Measurements from ENCODE around the gene PTPRA.
A peak's percentile ranks its signal among the peaks of the same experiment; 100 is the strongest.
"Not testable (repeated sequence)": the region's sequence is repeated elsewhere in the genome, so short reads cannot be mapped to it uniquely, and the experiment has no call there.

The PTPRA gene

GRCh38 chr20:2891343-2891742 is 18.1 kb downstream of the PTPRA start:
- no peak for DNase-seq (ENCODE audit: low read depth)
- Histone ChIP-seq H3K4me1 (ENCODE audit: control insufficient read depth, insufficient read depth, low read length) (peaks cover 14% of the 10 kb centered on the region), H3K27me3 (replicated peaks; ENCODE audit: control insufficient read depth, insufficient read depth, low read length) (no peaks in the 10 kb centered on the region), H3K4me3 (ENCODE audit: low read length) (no peak overlapping the region), H3K36me3 (ENCODE audit: control insufficient read depth, insufficient read depth, low read length, severe bottlenecking) (no peaks in the 10 kb centered on the region), H3K9me3 (ENCODE audit: control insufficient read depth, low read length) (no peaks in the 10 kb centered on the region), H3K9ac (ENCODE audit: low read length) (no peak overlapping the region)

- no peak overlapping the region for H3K9ac ChIP-seq (ENCODE audit: low read length)
- no peaks in the 10 kb centered on the region for H3K36me3 ChIP-seq (ENCODE audit: control insufficient read depth, insufficient read depth, low read length, severe bottlenecking)
- peaks cover 14% of the 10 kb centered on the region for H3K4me1 ChIP-seq (ENCODE audit: control insufficient read depth, insufficient read depth, low read length)
- H3K4me3 ChIP-seq (ENCODE audit: low read length), result no peak overlapping the region
- H3K27me3 ChIP-seq (replicated peaks; ENCODE audit: control insufficient read depth, insufficient read depth, low read length), result no peaks in the 10 kb centered on the region
- H3K9me3 ChIP-seq (ENCODE audit: control insufficient read depth, low read length), result no peaks in the 10 kb centered on the region
- DNase-seq (ENCODE audit: low read depth), result no peak
Observed at GRCh38 chr20:2892376-2892775, 19.1 kb downstream of the PTPRA start.

GRCh38 chr20:2894221-2894620 is 20.9 kb downstream of the PTPRA start:
- H3K27me3 ChIP-seq (replicated peaks; ENCODE audit: control insufficient read depth, insufficient read depth, low read length), result no peaks in the 10 kb centered on the region
- H3K9ac ChIP-seq (ENCODE audit: low read length), result no peak overlapping the region
- H3K36me3 ChIP-seq (ENCODE audit: control insufficient read depth, insufficient read depth, low read length, severe bottlenecking), result no peaks in the 10 kb centered on the region
- no peak overlapping the region for H3K4me3 ChIP-seq (ENCODE audit: low read length)
- H3K4me1 ChIP-seq (ENCODE audit: control insufficient read depth, insufficient read depth, low read length), result peaks cover 9% of the 10 kb centered on the region
- DNase-seq (ENCODE audit: low read depth), result no peak
- no peaks in the 10 kb centered on the region for H3K9me3 ChIP-seq (ENCODE audit: control insufficient read depth, low read length)

- not testable (repeated sequence) for H3K4me3 ChIP-seq (ENCODE audit: low read length); H3K4me1 ChIP-seq (ENCODE audit: control insufficient read depth, insufficient read depth, low read length); H3K27me3 ChIP-seq (replicated peaks; ENCODE audit: control insufficient read depth, insufficient read depth, low read length); DNase-seq (ENCODE audit: low read depth); H3K9ac ChIP-seq (ENCODE audit: low read length); H3K9me3 ChIP-seq (ENCODE audit: control insufficient read depth, low read length); H3K36me3 ChIP-seq (ENCODE audit: control insufficient read depth, insufficient read depth, low read length, severe bottlenecking)
Observed at GRCh38 chr20:2895154-2895553, 21.9 kb downstream of the PTPRA start.

- no peak for DNase-seq (ENCODE audit: low read depth)
- Histone ChIP-seq H3K9ac (ENCODE audit: low read length) (no peak overlapping the region), H3K9me3 (ENCODE audit: control insufficient read depth, low read length) (no peaks in the 10 kb centered on the region), H3K4me3 (ENCODE audit: low read length) (no peak overlapping the region), H3K27me3 (replicated peaks; ENCODE audit: control insufficient read depth, insufficient read depth, low read length) (no peaks in the 10 kb centered on the region), H3K36me3 (ENCODE audit: control insufficient read depth, insufficient read depth, low read length, severe bottlenecking) (no peaks in the 10 kb centered on the region), H3K4me1 (ENCODE audit: control insufficient read depth, insufficient read depth, low read length) (no peaks in the 10 kb centered on the region)
Observed at GRCh38 chr20:2899243-2899642, 26.0 kb downstream of the PTPRA start.

- no peak overlapping the region for H3K4me3 ChIP-seq (ENCODE audit: low read length)
- no peaks in the 10 kb centered on the region for H3K4me1 ChIP-seq (ENCODE audit: control insufficient read depth, insufficient read depth, low read length)
- DNase-seq (ENCODE audit: low read depth), result no peak
- no peak overlapping the region for H3K9ac ChIP-seq (ENCODE audit: low read length)
- H3K9me3 ChIP-seq (ENCODE audit: control insufficient read depth, low read length), result no peaks in the 10 kb centered on the region
- no peaks in the 10 kb centered on the region for H3K27me3 ChIP-seq (replicated peaks; ENCODE audit: control insufficient read depth, insufficient read depth, low read length)
- no peaks in the 10 kb centered on the region for H3K36me3 ChIP-seq (ENCODE audit: control insufficient read depth, insufficient read depth, low read length, severe bottlenecking)
Observed at GRCh38 chr20:2900845-2901592, 27.7 kb downstream of the PTPRA start.

- H3K9me3 ChIP-seq (ENCODE audit: control insufficient read depth, low read length), result no peaks in the 10 kb centered on the region
- DNase-seq (ENCODE audit: low read depth), result no peak
- no peak overlapping the region for H3K9ac ChIP-seq (ENCODE audit: low read length)
- no peaks in the 10 kb centered on the region for H3K4me1 ChIP-seq (ENCODE audit: control insufficient read depth, insufficient read depth, low read length)
- no peaks in the 10 kb centered on the region for H3K27me3 ChIP-seq (replicated peaks; ENCODE audit: control insufficient read depth, insufficient read depth, low read length)
- no peak overlapping the region for H3K4me3 ChIP-seq (ENCODE audit: low read length)
- H3K36me3 ChIP-seq (ENCODE audit: control insufficient read depth, insufficient read depth, low read length, severe bottlenecking), result no peaks in the 10 kb centered on the region
Observed at GRCh38 chr20:2902291-2902690, 29.0 kb downstream of the PTPRA start.

GRCh38 chr20:2902818-2903217 is 29.5 kb downstream of the PTPRA start:
- Histone ChIP-seq H3K4me1 (ENCODE audit: control insufficient read depth, insufficient read depth, low read length) (no peaks in the 10 kb centered on the region), H3K9ac (ENCODE audit: low read length) (no peak overlapping the region), H3K27me3 (replicated peaks; ENCODE audit: control insufficient read depth, insufficient read depth, low read length) (no peaks in the 10 kb centered on the region), H3K9me3 (ENCODE audit: control insufficient read depth, low read length) (no peaks in the 10 kb centered on the region), H3K36me3 (ENCODE audit: control insufficient read depth, insufficient read depth, low read length, severe bottlenecking) (no peaks in the 10 kb centered on the region), H3K4me3 (ENCODE audit: low read length) (no peak overlapping the region)
- no peak for DNase-seq (ENCODE audit: low read depth)

- no peaks in the 10 kb centered on the region for H3K36me3 ChIP-seq (ENCODE audit: control insufficient read depth, insufficient read depth, low read length, severe bottlenecking)
- H3K27me3 ChIP-seq (replicated peaks; ENCODE audit: control insufficient read depth, insufficient read depth, low read length), result no peaks in the 10 kb centered on the region
- no peak overlapping the region for H3K4me3 ChIP-seq (ENCODE audit: low read length)
- DNase-seq (ENCODE audit: low read depth), result no peak
- no peak overlapping the region for H3K9ac ChIP-seq (ENCODE audit: low read length)
- no peaks in the 10 kb centered on the region for H3K9me3 ChIP-seq (ENCODE audit: control insufficient read depth, low read length)
- no peaks in the 10 kb centered on the region for H3K4me1 ChIP-seq (ENCODE audit: control insufficient read depth, insufficient read depth, low read length)
Observed at GRCh38 chr20:2903686-2904085, 30.4 kb downstream of the PTPRA start.

- Histone ChIP-seq H3K4me3 (ENCODE audit: low read length) (no peak overlapping the region), H3K36me3 (ENCODE audit: control insufficient read depth, insufficient read depth, low read length, severe bottlenecking) (no peaks in the 10 kb centered on the region), H3K9me3 (ENCODE audit: control insufficient read depth, low read length) (no peaks in the 10 kb centered on the region), H3K27me3 (replicated peaks; ENCODE audit: control insufficient read depth, insufficient read depth, low read length) (no peaks in the 10 kb centered on the region), H3K4me1 (ENCODE audit: control insufficient read depth, insufficient read depth, low read length) (no peaks in the 10 kb centered on the region), H3K9ac (ENCODE audit: low read length) (no peak overlapping the region)
- DNase-seq (ENCODE audit: low read depth), result peak; percentile 42
Observed at GRCh38 chr20:2907519-2907918, 34.2 kb downstream of the PTPRA start.

GRCh38 chr20:2909953-2910352 is 36.7 kb downstream of the PTPRA start:
- DNase-seq (ENCODE audit: low read depth), result no peak
- Histone ChIP-seq H3K9ac (ENCODE audit: low read length) (no peak overlapping the region), H3K27me3 (replicated peaks; ENCODE audit: control insufficient read depth, insufficient read depth, low read length) (no peaks in the 10 kb centered on the region), H3K9me3 (ENCODE audit: control insufficient read depth, low read length) (no peaks in the 10 kb centered on the region), H3K4me3 (ENCODE audit: low read length) (no peak overlapping the region), H3K36me3 (ENCODE audit: control insufficient read depth, insufficient read depth, low read length, severe bottlenecking) (peaks cover 4% of the 10 kb centered on the region), H3K4me1 (ENCODE audit: control insufficient read depth, insufficient read depth, low read length) (no peaks in the 10 kb centered on the region)

GRCh38 chr20:2911200-2911599 is 37.9 kb downstream of the PTPRA start:
- no peak for DNase-seq (ENCODE audit: low read depth)
- no peak overlapping the region for H3K9ac ChIP-seq (ENCODE audit: low read length)
- no peak overlapping the region for H3K4me3 ChIP-seq (ENCODE audit: low read length)
- H3K9me3 ChIP-seq (ENCODE audit: control insufficient read depth, low read length), result no peaks in the 10 kb centered on the region
- H3K27me3 ChIP-seq (replicated peaks; ENCODE audit: control insufficient read depth, insufficient read depth, low read length), result no peaks in the 10 kb centered on the region
- H3K36me3 ChIP-seq (ENCODE audit: control insufficient read depth, insufficient read depth, low read length, severe bottlenecking), result peaks cover 7% of the 10 kb centered on the region
- no peaks in the 10 kb centered on the region for H3K4me1 ChIP-seq (ENCODE audit: control insufficient read depth, insufficient read depth, low read length)
